Panc1 (cell line): Measurements from ENCODE around the gene KRTAP5-3.

Source experiments
- POLR2AphosphoS5 ChIP-seq: IDR thresholded peaks from 2 replicates; pipeline ENCODE4 v1.6.1; 2012; ENCODE audit warnings: mild to moderate bottlenecking, low read depth, low read length, moderate library complexity
- SIN3A ChIP-seq: IDR thresholded peaks from 2 replicates; pipeline ENCODE4 v1.6.1; 2012; ENCODE audit warnings: low read depth, mild to moderate bottlenecking, low read length, moderate library complexity, borderline replicate concordance; ENCODE audit not compliant: insufficient read depth

- TF ChIP-seq POLR2AphosphoS5 = no peak
- no peak for TF ChIP-seq SIN3A
Observed at GRCh38 chr11:1637628-1638027, 29.4 kb upstream of the KRTAP5-3 start.
